Measurements from ENCODE around the gene CDC37L1.

GRCh38 chr9:4667681-4668080 is 11.7 kb upstream of the CDC37L1 start:
- TF ChIP-seq CTCF (IDR thresholded peaks at IDR 0.05) (no peak), ZFX (IDR thresholded peaks at IDR 0.05; ENCODE audit: borderline replicate concordance) (no peak)
